Right ventricle myocardium inferior (tissue), 1 donor: Measurements from ENCODE around the gene SNCB. TPM values are rescaled to one million over a fixed set of nuclear protein-coding genes. Genes with fewer than 3 reads are reported as not detected.

ENCODE experiments used
- ATAC-seq: fragments of 200-7000 bp; cut with Tn5 transposase; one replicate; pipeline ENCODE4 v1.9.1; 2020; ENCODE audit warnings: mild to moderate bottlenecking, moderate library complexity
- DNase-seq: peaks from one replicate; pipeline ENCODE4 v3.0.0; 2021; ENCODE audit errors: missing footprints
- intact Hi-C: fragments of 100-400 bp; cut with DNase I; formaldehyde crosslinking; loops from one replicate; pipeline ENCODE4 v1.11.0; 2022
- long read RNA-seq: library from polyadenylated mRNA; unstranded; transcript quantifications from one replicate; pipeline ENCODE4 v2.0.0, GENCODE V29; 2021
- total RNA-seq: library from RNA; stranded (reverse); fragmentation: NEBNext Ultra II Directional; extraction: Animal tissue kit (Norgen Biotek cat#: 25700); gene quantifications from one replicate; pipeline ENCODE4 v1.2.1, GENCODE V29; 2021
- donor health status: DM: no; HTN: yes; CAD: no; lungs with severe emphysema.

The SNCB gene
- total RNA-seq, result not detected
- long read RNA-seq, result 0 reads

GRCh38 chr5:176629853-176630680 is at the start of gene SNCB, which contains the start of gene EIF4E1B:
Gene SNCB, minus strand, starts transcription at chr5:176630534. Its CDS starts 880 bp downstream, at chr5:176629654.
Gene EIF4E1B, plus strand, starts transcription at chr5:176630675. Its CDS starts 12,113 bp downstream, at chr5:176642788.
- no peak for DNase-seq

GRCh38 chr5:176679365-176680225 is 49.3 kb upstream of the SNCB start:
- ATAC-seq (peak; percentile 44), DNase-seq (no peak)
- intact Hi-C loops, result no loop called here

More at GRCh38 chr5:176629853-176630680, at the start of gene SNCB, which contains the start of gene EIF4E1B:
- intact Hi-C loops, result no loop called here
- ATAC-seq, result peak; percentile 70

- ATAC-seq, result no peak
- DNase-seq, result no peak
- intact Hi-C loops, result no loop called here
These were observed 48.2 kb upstream of the SNCB start for GRCh38 chr5:176678584-176678983.

GRCh38 chr5:176677209-176677939 is 47.0 kb upstream of the SNCB start:
- peak; percentile 72 for ATAC-seq
- peak; percentile 79 for DNase-seq
- intact Hi-C loops, result no loop called here

- ATAC-seq, result peak; percentile 4
- intact Hi-C loops, result no loop called here
- DNase-seq, result no peak
These were observed 46.1 kb upstream of the SNCB start for GRCh38 chr5:176676361-176676824.

GRCh38 chr5:176675676-176676360 is 45.5 kb upstream of the SNCB start:
- DNase-seq (no peak), ATAC-seq (no peak)
- intact Hi-C loops, result no loop called here

- ATAC-seq, result no peak
- no peak for DNase-seq
- intact Hi-C loops, result no loop called here
These were observed 44.5 kb upstream of the SNCB start for GRCh38 chr5:176674799-176675198.

- ATAC-seq (no peak), DNase-seq (no peak)
- intact Hi-C loops, result no loop called here
These were observed 43.6 kb upstream of the SNCB start for GRCh38 chr5:176673651-176674583.

GRCh38 chr5:176671890-176672747 is 41.8 kb upstream of the SNCB start:
- intact Hi-C loops, result no loop called here
- ATAC-seq, result no peak
- DNase-seq, result no peak

GRCh38 chr5:176671399-176671798 is 41.1 kb upstream of the SNCB start:
- intact Hi-C loops, result no loop called here
- ATAC-seq (no peak), DNase-seq (no peak)

- ATAC-seq (no peak), DNase-seq (no peak)
- intact Hi-C loops, result no loop called here
These were observed 40.1 kb upstream of the SNCB start for GRCh38 chr5:176670449-176670848.

- intact Hi-C loops, result no loop called here
- ATAC-seq (no peak), DNase-seq (no peak)
These were observed 37.3 kb upstream of the SNCB start for GRCh38 chr5:176667637-176668036.

GRCh38 chr5:176665517-176665916 is 35.2 kb upstream of the SNCB start:
- ATAC-seq (no peak), DNase-seq (no peak)
- intact Hi-C loops, result no loop called here

GRCh38 chr5:176664886-176665285 is 34.6 kb upstream of the SNCB start:
- DNase-seq, result no peak
- no peak for ATAC-seq
- intact Hi-C loops, result no loop called here

- intact Hi-C loops, result no loop called here
- DNase-seq (no peak), ATAC-seq (no peak)
These were observed 34.1 kb upstream of the SNCB start for GRCh38 chr5:176664479-176664878.

GRCh38 chr5:176663566-176663965 is 33.2 kb upstream of the SNCB start:
- ATAC-seq, result no peak
- intact Hi-C loops, result no loop called here
- DNase-seq, result no peak
